ENCODE results near the gene NLRC5.

NLRC5 gene, protein sequence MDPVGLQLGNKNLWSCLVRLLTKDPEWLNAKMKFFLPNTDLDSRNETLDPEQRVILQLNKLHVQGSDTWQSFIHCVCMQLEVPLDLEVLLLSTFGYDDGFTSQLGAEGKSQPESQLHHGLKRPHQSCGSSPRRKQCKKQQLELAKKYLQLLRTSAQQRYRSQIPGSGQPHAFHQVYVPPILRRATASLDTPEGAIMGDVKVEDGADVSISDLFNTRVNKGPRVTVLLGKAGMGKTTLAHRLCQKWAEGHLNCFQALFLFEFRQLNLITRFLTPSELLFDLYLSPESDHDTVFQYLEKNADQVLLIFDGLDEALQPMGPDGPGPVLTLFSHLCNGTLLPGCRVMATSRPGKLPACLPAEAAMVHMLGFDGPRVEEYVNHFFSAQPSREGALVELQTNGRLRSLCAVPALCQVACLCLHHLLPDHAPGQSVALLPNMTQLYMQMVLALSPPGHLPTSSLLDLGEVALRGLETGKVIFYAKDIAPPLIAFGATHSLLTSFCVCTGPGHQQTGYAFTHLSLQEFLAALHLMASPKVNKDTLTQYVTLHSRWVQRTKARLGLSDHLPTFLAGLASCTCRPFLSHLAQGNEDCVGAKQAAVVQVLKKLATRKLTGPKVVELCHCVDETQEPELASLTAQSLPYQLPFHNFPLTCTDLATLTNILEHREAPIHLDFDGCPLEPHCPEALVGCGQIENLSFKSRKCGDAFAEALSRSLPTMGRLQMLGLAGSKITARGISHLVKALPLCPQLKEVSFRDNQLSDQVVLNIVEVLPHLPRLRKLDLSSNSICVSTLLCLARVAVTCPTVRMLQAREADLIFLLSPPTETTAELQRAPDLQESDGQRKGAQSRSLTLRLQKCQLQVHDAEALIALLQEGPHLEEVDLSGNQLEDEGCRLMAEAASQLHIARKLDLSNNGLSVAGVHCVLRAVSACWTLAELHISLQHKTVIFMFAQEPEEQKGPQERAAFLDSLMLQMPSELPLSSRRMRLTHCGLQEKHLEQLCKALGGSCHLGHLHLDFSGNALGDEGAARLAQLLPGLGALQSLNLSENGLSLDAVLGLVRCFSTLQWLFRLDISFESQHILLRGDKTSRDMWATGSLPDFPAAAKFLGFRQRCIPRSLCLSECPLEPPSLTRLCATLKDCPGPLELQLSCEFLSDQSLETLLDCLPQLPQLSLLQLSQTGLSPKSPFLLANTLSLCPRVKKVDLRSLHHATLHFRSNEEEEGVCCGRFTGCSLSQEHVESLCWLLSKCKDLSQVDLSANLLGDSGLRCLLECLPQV (N-terminal part only)
- long read RNA-seq, donor 1, result 0 reads
- long read RNA-seq, donor 2, result 0 reads
- long read RNA-seq, donor 3, result 0 reads
- long read RNA-seq, donor 4, partial matches to known transcripts, result 0 of 1 reads
- long read RNA-seq, donor 4, other reads (novel, unspliced or antisense), result 0 of 1 reads
- long read RNA-seq, donor 5, result 0 reads
- long read RNA-seq, donor 6, result 0 reads
- long read RNA-seq, donor 7, result 0 reads
- long read RNA-seq, donor 8, result 0 reads

DNA sequence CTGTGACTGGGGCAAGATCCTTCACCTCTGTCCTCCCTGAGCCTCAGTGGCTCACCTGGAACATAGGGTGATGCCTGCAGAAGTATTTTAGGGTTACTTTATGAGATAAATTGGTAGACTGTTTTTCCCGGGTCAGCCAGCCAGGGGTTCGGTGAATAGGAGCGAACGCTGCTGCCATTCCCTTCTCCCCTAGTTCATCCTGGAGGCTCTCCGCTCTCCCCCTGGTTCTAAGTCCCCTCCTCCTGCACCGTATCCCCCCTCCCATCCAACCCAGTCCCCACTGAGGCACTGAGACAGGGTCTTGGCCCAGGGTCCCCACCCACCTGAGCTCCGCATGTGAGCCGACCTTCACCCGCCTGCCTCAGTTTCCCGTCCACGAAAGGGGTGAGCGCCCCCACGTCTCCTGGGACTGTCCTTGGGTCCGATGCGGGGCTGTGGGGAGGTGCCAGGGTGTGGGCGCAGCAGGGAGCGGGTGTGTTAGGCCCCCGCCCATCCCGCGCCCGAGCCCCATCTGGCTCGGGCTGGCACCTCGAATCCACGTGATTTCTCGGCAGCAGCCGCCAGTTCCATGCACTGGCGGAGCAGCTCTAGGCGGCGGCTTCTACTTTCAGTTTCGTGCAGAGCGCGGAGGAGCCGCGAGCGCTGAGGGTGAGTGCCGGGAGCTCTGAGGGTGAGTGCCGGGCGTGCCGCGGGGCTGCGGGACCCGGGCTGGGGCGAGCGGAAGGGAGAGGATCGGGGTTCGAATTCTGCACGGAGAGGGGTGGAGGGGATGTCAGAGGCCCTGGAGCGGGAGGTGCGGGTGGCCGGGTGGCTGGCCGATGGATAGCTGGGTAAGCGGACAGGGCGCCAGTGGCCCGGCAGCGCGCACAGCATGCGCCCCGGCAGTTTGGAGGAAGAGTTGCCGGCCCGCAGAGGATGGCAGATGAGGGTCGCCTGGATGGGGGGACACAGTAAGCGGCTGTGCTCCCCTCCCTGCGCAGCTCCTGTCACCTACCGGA is at the start of gene NLRC5:
NLRC5 (plus strand) TSS at position 610 of the 998 bp plus-strand sequence. CDS start 31,156 bp downstream, outside the sequence.
- peak; percentile 84 for DNase-seq

DNA sequence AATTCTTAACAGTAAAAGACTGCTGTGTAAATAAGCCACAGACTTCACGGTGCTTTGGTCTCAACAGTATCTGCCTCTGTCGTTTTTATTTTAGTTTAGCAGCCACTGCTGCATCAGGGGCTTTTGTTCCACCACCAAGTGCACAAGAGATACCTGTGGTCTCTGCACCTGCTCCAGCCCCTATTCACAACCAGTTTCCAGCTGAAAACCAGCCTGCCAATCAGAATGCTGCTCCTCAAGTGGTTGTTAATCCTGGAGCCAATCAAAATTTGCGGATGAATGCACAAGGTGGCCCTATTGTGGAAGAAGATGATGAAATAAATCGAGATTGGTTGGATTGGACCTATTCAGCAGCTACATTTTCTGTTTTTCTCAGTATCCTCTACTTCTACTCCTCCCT is 49.6 kb upstream of the NLRC5 start:
- DNase-seq, result no peak

DNA sequence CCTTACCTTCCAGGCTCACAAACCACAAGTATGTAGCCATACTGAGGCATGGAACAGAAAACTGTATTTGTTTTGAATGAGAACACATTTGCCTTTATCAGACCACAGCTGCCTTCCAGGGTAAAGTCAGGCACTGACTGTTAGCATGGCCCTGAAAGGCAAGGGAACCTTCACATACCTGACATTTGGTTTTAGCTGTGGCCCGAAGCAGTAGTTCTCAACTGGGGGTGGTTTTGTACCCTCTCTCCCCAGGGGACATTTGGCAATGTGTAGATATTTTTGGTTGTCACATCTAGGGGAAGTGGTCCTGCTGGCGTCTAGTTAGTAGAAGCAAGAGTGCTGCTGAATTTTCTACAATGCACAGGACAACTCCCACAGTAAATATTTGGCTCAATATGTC is 48.3 kb upstream of the NLRC5 start:
- no peak for DNase-seq

DNA sequence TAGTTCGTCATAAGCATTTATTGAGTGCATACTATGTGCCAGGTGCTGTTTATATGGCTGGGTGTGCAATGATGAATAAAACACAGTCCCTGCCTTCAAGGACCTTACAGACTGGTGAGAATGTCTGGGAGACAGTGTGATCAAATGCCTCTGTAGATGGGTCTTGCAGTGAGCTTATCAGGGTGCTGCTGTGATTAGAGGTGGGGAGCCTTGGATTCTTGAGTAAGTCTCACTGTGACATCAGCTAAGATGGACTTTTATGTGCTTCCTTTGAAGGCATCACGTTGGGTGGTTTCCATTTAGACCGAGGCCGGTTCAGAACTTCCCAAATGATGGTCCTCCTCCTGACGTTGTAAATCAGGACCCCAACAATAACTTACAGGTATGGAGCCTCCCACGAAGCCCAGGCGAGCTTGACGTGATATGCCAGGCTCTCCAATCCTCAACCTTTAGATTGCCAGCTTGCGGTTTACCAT is 47.5 kb upstream of the NLRC5 start:
- no peak for DNase-seq

DNA sequence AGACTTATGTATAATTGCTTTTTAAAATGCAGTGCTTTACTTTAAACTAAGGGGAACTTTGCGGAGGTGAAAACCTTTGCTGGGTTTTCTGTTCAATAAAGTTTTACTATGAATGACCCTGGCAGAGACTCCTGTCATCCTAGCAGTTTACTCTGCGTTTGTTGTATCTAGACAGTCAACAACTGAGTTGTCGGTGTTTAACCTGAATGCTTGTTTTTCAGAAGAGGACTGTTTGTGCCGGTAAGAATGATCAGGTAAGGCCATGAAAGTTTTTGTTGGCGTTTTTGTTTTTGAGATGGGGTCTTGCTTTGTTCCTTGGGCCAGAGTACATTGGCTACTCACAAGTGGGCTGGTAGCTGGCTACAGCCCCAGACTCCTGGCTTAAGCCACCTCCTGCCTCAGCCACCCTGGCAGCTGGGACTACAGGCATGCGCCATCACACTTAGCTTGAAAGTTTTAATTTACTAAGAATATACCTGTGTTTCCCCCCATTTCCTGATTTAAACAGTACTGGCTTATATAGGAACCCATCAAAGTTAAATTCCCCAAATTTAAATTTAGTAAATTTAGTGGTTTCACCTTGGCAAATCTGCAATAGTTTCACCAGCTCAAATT is 45.5 kb upstream of the NLRC5 start:
- DNase-seq, result no peak

DNA sequence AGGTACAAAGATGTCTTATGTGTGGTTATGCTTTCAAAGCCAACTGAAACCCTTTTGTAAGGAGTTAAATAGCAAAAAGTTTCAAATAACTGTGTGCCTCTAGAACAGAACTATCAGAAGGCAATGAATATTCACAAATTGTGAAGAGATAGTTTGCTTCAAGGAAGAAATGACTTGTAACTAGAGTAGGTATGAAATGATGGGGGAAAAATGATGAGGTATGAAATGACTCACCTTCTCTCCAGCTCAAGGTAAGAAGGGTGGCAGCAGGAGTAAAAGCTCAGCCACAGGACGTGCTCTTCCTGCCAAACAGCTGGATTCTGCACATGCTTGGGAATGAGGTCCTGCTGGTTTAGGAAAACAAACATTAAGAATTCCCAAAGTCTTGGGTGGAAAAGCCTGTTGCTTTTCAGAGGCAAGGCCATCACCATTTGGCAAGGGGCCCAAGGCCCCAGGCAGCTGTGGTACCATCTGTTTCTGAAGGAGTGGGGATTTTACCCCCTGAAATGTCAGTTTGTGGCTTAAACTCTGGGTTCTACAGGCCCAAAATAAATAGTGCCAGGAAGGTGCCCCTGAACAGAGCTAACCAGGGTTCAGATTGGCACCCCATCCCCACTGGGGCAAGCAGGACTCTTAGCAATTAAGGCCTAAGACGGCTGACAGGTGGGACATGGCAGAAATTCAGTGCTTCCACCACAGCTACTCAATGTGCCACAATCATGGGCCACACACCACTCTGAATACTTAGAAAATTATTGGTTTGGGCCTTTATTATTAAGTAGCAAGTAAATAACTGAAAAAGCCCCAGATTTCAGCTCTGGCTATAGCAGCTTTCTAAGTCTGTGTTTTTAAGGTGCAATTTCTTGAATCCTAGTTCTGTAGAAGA is 44.2 kb upstream of the NLRC5 start:
- DNase-seq, result no peak

DNA sequence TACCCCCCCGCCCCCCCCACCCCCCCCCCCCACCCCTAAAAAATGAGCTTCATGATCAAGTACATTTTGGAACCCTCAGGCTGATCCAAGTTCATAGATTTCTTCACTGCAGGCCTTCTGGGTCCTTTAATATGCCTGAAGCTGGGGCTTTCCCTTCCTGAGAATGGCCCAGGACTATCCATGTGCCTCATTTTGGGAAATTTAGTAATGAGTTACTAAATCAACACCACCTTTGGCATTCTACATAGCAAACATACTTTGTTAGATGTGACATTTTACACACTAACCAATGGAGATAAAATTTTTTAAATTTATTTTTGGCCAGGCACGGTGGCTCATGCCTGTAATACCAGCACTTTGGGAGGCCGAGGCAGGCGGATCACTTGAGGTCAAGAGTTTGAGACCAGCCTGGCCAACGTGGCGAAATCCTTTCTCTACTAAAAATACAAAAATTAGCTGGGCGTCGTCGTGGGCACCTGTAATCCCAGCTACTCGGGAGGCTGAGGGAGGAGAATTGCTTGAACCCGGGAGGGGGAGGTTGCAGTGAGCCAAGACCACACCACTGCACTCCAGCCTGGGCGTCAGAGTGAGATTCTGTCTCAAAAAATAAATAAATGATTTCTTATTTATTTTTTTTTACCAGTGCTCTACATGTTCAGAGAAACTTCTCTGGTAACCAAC is 43.4 kb upstream of the NLRC5 start:
- no peak for DNase-seq

DNA sequence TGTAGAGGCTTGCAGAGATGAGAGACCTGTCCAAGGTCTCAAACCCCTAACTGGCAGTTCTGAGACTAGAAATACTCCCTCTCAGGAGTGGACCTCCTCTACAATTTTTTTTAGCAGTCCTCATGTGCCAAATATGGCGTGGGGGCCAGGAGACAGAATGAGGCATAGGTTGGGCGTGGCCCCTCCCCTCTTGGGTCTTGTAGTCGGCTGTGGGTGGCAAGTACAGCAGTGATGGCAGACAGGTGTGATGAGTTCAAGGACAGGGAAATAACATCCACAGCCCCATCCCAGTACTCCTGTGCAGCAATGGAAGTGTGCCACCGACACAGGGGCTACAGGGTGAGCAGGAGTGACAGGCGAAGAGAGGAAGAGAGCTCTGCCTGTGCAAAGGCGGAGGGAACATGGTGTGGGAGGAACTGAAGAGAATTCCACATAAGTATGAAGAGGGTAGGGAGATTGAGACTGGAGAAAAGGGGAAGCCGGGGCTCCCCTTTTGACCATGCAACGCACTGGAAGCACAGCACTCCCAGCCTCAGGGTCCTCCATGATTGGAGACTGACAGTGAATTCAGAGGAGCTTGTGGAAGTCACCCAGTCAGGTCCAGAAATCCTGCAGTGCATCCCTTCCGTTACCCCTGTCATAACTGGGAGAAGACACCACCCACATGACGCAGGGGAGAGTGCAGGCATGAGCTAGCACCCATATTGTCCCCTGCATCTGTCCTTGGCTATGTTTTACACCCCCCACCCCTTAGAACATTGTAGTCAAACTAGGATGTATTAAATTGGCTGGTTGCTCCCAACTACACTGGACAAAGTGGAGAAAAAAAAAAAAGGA is 42.4 kb upstream of the NLRC5 start:
- DNase-seq, result no peak

DNA sequence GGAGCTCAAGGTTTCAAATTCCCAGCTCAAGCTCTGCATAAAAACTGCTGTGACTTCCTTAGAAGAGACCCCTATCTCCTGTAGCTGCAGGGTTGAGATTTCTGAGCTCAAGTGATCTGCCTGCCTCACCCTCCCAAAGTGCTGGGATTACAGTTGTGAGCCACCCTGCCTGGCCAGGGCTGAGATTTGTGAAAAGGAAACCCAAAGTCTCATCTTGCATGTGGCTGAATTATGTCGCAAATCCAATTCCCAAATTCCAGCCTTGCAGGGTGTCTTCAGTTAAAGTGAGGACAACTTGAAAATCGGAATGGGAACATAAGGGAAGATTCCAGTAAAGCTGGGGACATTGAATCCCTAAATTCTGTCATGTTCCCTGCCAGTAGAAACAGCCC is 41.8 kb upstream of the NLRC5 start:
- DNase-seq, result no peak

DNA sequence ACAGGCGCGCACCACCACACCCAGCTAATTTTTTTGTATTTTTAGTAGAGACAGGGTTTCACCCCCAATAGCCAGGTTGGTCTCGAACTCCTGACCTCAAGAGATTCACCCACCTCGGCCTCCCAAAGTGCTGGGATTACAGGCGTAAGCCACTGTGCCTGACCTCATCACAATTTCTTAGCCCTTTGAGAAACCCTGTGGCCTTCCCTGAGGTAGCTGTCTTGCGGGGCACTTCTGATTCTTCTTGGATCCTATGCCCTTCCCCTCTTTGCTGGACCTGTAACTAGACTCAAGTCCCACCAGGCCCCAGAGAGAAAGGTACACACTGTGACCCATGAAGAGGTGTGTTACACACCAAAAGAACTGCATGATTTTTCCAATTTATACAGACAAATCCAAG is 41.1 kb upstream of the NLRC5 start:
- no peak for DNase-seq

DNA sequence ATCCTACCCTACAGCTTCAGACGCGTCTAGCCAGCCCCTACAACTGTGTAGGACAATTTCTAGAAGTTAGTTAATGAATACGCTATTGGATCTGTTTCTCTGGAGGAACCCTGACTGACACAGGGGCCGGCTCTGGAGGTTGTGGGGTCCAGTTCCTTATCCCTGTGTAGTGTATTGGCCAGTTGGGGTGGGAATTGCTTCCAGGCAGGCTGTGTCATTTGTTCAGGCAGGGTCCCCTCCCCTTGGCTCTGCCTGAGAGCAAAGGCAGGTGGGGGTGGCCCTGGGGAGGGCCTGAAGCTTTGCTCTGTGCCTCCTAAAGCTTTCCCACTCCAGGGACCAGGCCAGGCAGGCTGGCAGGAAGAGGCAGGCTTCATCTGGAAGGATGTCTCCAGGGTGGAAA is 39.3 kb upstream of the NLRC5 start:
- DNase-seq, result no peak

DNA sequence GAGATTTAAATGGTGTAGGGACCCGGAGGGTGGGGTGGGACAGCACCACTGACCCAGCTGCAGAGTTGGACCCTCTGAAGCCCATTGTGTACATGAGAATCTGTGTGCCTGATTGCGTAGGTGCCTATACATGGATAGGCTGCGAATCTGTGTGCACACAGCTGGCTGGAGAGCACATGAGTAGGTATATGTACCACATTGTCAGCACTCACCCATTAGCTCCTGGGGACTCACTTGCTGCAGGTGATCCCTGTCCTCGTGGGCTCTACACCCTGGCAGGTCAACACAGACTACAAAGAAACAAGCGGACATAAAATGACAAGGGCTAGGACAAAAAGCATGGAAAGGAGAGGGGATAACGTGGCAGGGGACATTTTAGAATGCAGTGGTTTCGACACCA is 38.9 kb upstream of the NLRC5 start:
- DNase-seq, result no peak

DNA sequence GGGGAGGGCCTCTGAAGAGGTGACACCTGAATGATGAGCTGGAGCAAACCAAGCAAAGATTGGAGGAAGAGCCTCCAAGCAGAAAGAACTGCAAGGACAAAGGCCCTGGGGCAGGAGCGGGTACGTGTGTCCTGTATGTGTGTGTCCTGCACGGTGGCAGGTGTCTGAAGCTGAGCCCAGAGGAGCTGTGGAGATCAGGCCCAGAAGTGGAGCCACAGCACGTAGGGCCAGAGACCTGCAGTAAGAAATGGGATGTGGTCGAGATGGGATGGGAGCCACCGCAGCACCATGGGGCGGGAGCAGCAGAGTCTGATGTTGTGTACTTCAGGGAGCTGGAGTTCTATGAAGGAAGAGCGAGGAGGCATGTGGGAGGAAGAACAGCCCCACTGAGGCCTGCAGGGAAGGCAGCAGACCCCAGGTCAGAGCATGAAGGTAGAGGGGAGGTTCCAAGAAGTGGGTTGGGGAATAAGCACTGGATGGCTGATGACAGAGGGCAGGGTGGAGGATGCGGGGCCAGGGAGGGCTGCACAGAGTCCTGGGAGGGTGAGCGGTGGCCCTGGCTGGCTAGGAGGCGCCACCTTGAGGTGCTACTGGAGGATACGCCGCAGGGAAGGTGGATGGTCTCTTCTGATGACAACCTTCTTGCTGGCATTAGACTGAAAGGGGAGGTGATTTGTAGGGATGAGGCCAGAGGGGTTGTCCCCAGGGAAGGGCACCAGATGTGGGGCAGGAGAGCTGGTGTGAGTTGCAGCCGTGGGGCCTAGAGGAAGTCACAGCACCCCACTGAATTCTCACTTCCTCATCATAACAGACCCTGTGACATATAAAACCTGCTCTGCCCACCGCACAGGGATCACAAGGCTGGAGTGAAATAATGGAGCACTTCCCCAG is 38.2 kb upstream of the NLRC5 start:
- no peak for DNase-seq

DNA sequence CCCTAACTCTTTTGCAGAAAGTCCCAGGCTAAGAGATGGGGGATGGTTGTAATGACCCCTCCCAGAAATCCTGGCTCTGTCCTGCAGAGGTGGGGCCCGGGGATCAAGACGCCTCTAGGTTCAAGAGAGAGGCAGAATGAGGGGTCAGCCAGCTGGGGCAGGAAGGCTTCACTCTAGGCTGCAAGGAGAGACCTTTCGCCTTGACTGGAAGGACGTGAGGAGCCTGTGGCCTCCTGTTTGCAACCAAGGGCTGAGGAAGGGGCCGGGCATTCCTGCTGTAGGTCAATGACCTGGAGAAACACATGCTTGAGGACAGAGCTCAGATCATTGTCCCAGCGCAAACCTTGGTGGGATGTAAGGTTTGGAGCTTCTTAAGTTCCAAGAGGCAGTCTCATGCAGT is 36.4 kb upstream of the NLRC5 start:
- DNase-seq, result no peak

DNA sequence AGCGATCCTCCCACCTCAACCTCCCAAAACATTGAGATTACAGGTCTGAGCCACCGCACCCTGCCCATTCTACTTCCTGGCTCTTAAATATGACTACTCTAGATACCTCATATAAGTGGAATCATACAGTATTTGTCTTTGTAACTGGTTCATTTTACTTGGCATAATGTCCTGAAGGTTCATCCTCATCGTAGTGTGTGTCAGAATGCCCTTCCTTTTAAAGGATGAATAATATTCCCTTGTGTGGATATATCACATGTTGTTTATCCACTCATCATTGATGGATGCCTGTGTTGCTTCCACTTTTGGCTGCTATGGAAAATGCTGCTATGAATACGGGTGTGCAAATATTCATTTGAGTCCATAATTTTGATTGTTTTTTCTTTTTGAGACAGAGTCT is 33.3 kb upstream of the NLRC5 start:
- no peak for DNase-seq

DNA sequence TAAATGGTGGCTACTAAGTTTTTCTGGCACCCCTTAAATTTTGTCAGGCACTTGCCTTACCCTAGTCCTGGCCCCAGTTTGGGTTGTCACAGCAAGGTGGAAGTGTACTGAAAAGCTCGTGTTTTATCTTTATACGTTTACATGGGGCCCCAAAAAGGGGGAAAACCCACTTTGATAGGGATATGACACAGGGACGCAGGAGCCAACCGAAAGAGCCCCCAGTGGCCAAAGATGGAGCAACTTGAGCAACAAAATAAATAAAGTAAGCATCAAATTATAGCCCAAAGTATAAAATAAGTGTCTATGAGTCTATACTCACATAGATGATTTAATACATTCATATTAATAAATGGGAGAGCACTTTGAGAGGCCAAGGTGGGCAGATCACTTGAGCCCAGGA is 32.6 kb upstream of the NLRC5 start:
- DNase-seq, result no peak

Data from right kidney (tissue), 9 donors.